Measurements from ENCODE around the gene NOLC1. TPM values are rescaled to one million over a fixed set of nuclear protein-coding genes. Genes with fewer than 3 reads are reported as not detected.

NOLC1 gene
- total and polyA plus RNA-seq, 4 donors = 21.8 to 60.9 (median 36.6) TPM

- peak; percentile 41 to 57 (median 43) for DNase-seq
- no peak for ATAC-seq (ENCODE audit: insufficient read depth, low FRiP score)
Measured at GRCh38 chr10:102118867-102119266, 33.3 kb upstream of the NOLC1 start.

GRCh38 chr10:102119417-102120141, 32.6 kb upstream of the NOLC1 start:
- peaks cover 0 to 60% (median 37%) of the 10 kb centered on the region in 5 donors for H3K4me1 ChIP-seq (ENCODE audit: control insufficient read depth in 5 of 5, insufficient read depth in 5 of 5, low read length in 5 of 5)
- H3K4me3 ChIP-seq = peak overlapping the region; percentile 84
- WGBS, 2 donors = 0 to 1% methylated on average over 21 to 22 of the region's 22 CpGs

More at GRCh38 chr10:102118867-102119266, 33.3 kb upstream of the NOLC1 start:
- Histone ChIP-seq H3K4me3 (no peak overlapping the region), H3K36me3 (ENCODE audit: control insufficient read depth in 4 of 4, insufficient read depth in 4 of 4, low read length in 4 of 4) (peaks cover 0 to 2% (median 0%) of the 10 kb centered on the region in 4 donors), H3K27me3 (ENCODE audit: control insufficient read depth in 3 of 3, insufficient read depth in 3 of 3, low read length in 2 of 3) (no peaks in the 10 kb centered on the region), H3K4me1 (ENCODE audit: control insufficient read depth in 5 of 5, insufficient read depth in 5 of 5, low read length in 5 of 5) (peaks cover 0 to 62% (median 39%) of the 10 kb centered on the region in 5 donors), H3K9me3 (ENCODE audit: control insufficient read depth in 4 of 4, insufficient read depth in 3 of 4, low read length in 3 of 4) (no peaks in the 10 kb centered on the region), H3K27ac (ENCODE audit: low read depth in 1 of 2, low read length in 1 of 2) (peak overlapping the region in 1 of 2 donors; percentile 99), H3K9ac (ENCODE audit: insufficient read depth in 1 of 2, low read length in 2 of 2) (peak overlapping the region in 1 of 2 donors; percentile 74)
- WGBS, 2 donors = 4 to 5% methylated on average over 6 of the region's 6 CpGs
- TF ChIP-seq CTCF (IDR thresholded peaks at IDR 0.05; ENCODE audit: control extremely low read depth, extremely low read depth) = no peak

GRCh38 chr10:102120142-102120990, 31.8 kb upstream of the NOLC1 start, which contains the start of gene LDB1:
Gene LDB1 (minus strand): TSS chr10:102120368. CDS start chr10:102120110, 258 bp downstream.
- 0 to 1% methylated on average over 73 to 104 of the region's 104 CpGs for WGBS, 2 donors
- Histone ChIP-seq H3K27ac (ENCODE audit: low read depth in 1 of 2, low read length in 1 of 2) (peak within 1 kb of the TSS; percentile 97 to 99), H3K36me3 (ENCODE audit: control insufficient read depth in 4 of 4, insufficient read depth in 4 of 4, low read length in 4 of 4) (no peaks in the 10 kb centered on the region), H3K4me1 (ENCODE audit: control insufficient read depth in 5 of 5, insufficient read depth in 5 of 5, low read length in 5 of 5) (peaks cover 0 to 56% (median 35%) of the 10 kb centered on the region in 5 donors), H3K4me3 (peak within 1 kb of the TSS; percentile 84), H3K9ac (ENCODE audit: insufficient read depth in 1 of 2, low read length in 2 of 2) (peak within 1 kb of the TSS; percentile 63 to 86), H3K27me3 (ENCODE audit: control insufficient read depth in 3 of 3, insufficient read depth in 3 of 3, low read length in 2 of 3) (no peaks in the 10 kb centered on the region), H3K9me3 (ENCODE audit: control insufficient read depth in 4 of 4, insufficient read depth in 3 of 4, low read length in 3 of 4) (no peaks in the 10 kb centered on the region)
- ATAC-seq (ENCODE audit: insufficient read depth, low FRiP score) = peak; percentile 82
- TF ChIP-seq CTCF (IDR thresholded peaks at IDR 0.05; ENCODE audit: control extremely low read depth, extremely low read depth) = no peak
- peak; percentile 94 to 96 (median 95) for DNase-seq

More at GRCh38 chr10:102119417-102120141, 32.6 kb upstream of the NOLC1 start:
- H3K9me3 ChIP-seq (ENCODE audit: control insufficient read depth in 4 of 4, insufficient read depth in 3 of 4, low read length in 3 of 4) = no peaks in the 10 kb centered on the region
- no peaks in the 10 kb centered on the region for H3K36me3 ChIP-seq (ENCODE audit: control insufficient read depth in 4 of 4, insufficient read depth in 4 of 4, low read length in 4 of 4)
- H3K27me3 ChIP-seq (ENCODE audit: control insufficient read depth in 3 of 3, insufficient read depth in 3 of 3, low read length in 2 of 3) = no peaks in the 10 kb centered on the region
- DNase-seq = peak; percentile 74 to 85 (median 83)
- peak overlapping the region; percentile 57 to 74 for H3K9ac ChIP-seq (ENCODE audit: insufficient read depth in 1 of 2, low read length in 2 of 2)
- TF ChIP-seq CTCF (IDR thresholded peaks at IDR 0.05; ENCODE audit: control extremely low read depth, extremely low read depth) = no peak
- peak; percentile 6 for ATAC-seq (ENCODE audit: insufficient read depth, low FRiP score)
- H3K27ac ChIP-seq (ENCODE audit: low read depth in 1 of 2, low read length in 1 of 2) = peak overlapping the region; percentile 97 to 99

Measured in lung (tissue), 12 donors.